ENCODE data around the gene ATP1B1.
"Not testable (repeated sequence)": the region's sequence is repeated elsewhere in the genome, so short reads cannot be mapped to it uniquely, and the experiment has no call there.

The ATP1B1 gene

DNA sequence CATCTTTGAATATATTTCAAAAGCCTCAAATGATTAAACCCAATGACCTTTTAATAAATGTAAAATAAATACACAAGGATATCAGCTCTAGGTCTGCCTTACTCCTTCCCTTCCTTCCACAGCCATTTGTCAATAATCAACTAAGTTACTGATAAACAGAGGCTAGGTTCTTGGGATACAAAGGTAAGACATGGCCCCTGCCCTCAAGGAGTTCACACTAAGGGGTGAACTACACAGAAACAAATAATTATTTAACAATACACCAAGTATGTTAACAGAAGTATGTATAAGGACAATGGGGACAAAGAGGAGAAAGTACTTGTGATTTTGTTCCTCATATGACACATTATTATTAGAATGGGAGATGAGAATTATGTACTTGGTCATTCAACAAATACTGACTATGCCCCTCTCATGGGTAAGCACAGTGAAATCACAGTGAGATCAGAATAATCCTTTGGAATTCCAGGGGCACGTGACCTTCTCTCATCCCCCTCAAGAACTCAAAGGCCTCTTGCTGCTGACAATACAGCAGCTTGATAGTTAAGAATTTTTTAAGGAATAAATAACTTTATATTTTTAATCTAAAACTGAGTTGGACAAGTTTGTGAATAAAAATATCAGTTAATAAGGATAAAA is 40.2 kb downstream of the ATP1B1 start:
- no peak for DNase-seq

DNA sequence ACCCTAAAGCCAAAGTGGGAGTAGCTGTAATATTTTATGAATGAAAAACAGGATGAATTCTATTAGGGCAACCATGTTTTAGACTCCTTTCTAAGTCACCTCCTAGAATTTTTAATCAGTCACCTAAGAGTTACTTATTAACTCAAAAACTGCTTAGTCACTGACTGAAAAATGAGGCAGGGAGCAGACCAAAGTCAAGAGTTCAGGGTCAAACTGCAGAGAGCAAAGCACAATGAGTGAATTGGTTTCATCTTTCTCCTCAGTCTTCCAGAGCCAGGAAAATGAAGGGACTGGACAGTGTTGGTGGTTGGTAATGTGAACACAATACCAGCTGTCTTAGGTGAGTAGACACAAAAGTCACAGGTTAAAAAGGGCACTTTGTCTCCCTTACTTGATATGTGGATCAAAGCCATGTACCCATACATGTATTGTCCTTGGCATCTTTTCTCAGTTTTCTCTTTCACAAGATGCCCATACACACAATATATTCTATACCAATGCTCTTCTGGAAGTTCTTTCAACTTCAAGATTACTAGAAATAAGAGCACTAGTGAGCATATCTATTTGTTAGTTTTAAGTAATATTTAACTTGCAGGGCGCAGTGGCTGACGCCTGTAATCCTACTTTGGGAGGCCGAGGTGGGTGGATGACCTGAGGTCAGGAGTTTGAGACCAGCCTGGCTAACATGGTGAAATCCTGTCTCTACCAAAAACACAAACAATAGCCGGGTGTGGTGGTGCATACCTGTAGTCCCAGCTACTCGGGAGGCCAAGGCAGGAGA is 42.2 kb downstream of the ATP1B1 start:
- no peak for DNase-seq

DNA sequence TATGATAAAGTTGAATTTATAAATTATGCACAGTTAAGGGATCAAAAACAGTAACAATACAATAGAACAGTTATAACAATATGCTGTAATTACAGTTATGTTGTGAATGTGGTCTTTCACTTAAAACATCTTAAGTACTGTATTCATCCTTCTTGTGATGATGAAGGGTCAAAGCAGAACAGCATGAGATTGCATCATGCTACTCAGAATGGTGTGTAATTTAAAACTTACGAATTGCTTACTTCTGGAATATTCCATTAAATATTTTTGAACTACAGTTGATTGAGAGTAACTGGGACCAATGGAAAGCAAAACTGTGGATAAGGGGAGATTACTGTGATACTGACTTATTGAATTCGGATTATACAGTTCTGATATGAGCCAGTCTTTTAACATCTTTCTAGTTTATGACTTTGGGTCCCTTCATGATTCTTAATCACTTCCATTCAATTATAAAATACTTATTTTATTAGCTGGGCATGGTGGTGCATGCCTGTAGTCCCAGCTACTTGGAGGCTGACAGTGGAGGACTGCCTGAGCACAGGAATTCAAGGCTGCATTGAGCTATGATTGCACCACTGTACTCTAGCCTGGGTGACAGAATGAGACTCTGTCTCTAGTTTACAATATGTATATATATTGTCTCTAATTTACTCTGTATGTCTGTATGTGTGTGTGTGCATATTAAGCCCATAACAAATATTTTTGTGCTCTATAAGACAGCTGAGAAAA is 43.2 kb downstream of the ATP1B1 start:
- no peak for DNase-seq

DNA sequence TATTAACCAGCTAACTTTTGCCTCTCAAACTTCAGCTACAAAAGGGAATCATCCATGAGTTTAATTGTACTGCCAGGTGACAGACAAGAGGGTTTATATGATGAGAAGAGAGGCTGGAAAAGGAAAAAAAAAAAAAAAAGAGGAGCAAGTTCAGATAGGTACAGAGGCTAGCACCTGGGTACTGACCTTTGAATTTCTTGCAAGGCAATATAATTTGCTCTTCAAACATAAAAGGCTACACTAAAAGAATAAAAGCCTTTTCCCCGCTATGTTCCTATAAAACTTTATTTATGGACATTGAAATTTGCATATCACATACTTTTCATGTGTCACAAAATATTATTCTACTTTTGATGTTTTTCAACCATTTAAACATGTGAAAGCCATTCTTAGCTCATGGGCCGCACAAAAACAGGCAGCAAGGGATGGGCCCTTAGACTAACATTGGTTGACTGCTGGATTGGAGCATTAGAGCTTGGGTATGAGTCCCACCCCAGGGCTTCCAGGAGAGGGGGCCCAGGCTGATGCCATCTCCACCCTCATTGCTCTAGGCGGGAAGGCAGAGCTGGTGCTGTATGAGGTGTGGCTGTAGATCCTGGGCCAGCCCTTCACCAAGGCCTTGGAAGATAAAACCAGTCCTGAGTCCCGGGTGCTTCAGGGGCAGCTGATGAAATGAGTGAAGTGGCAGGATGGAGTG is 44.3 kb downstream of the ATP1B1 start:
- DNase-seq: no peak

DNA sequence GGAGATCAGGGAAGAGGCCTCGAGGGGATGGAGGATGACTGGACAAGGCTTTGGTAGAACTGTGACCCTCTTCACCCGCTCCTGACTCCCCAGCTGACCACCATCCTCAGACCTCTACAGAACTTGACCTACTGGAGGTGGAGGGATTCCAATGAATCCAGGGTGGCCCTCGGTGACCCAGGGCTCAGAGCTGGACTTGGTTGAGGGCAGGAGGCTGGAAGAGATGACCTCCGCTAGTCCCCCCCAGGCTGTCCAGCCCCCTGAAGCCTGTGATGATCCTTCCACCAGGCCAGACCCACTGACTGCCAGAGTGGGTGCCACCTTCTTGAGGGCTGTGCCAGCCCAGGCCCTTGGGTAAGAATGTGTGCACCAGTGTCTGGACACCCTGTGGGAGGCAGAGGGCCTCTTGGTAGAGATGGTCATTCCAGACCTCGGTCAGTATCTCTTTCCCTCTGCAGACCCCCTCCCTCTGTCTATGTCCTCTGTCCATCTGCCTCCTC is 44.9 kb downstream of the ATP1B1 start:
- DNase-seq: no peak

DNA sequence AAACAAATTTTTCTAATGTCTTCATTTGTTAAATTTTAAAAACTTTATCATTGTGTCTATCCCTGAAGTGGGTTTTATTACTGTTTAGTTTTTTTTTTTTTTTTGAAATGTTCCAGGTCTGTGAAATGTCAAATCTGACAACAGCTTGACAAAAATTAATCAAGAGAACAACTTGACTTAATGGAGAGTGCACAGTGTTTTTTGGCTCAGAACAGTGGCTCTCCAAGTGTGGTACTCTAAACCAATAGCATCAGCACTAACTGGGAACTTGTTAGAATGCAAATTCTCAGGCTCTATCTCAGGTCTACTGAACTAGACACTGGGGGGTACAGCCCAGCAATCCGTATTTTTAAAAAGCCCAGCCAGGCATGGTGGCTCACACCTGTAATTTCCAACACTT is 49.2 kb downstream of the ATP1B1 start:
- no peak for DNase-seq

DNA sequence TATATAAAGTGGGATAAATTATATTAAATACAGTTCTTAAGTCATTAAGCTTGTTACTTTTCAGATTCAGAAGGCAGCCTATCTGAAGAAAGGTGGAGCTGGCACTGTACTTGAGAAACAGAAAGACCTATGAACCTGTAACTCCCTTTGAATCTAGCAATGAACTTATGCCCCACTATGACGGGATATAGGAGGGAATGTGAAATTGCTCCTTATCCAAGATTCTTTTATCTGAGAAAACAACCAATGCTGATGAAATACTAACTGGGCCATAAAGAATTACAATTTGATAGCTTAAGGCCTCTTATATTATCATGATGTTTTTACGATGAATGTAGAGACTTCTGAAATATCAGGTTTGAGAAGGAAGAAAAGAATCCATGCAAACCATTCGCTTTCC is 50.1 kb downstream of the ATP1B1 start:
- no peak for DNase-seq

DNA sequence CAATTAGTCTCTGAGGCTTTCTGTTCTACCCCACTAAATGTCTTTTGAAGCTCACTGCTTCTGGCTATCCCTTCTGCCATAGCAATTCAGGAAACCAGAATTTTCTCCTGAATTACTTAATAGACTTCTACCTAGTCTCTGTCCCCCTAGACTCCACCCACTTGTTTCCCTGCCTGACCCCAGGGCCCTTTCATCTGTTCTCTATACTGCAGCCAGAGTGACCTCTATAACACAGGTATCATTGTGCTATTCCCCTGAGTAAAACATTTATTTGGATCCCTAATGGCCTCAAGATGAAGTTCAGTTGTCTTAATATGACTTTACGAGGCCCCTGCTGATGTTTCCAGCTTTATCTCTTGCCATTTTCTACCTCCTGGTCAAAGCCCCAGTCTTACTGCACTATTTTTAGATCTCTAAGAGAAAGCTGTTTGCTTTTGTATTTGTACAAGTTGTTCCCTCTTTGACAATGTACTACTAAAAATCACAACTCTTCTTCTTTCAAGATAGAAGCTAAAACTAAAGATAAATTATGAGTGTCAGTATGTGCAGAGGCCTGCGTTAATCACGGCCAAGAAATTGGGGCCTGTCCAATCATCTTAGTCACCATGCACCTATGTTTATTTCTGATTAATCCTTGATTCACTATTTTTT is 54.5 kb downstream of the ATP1B1 start:
- DNase-seq: no peak

DNA sequence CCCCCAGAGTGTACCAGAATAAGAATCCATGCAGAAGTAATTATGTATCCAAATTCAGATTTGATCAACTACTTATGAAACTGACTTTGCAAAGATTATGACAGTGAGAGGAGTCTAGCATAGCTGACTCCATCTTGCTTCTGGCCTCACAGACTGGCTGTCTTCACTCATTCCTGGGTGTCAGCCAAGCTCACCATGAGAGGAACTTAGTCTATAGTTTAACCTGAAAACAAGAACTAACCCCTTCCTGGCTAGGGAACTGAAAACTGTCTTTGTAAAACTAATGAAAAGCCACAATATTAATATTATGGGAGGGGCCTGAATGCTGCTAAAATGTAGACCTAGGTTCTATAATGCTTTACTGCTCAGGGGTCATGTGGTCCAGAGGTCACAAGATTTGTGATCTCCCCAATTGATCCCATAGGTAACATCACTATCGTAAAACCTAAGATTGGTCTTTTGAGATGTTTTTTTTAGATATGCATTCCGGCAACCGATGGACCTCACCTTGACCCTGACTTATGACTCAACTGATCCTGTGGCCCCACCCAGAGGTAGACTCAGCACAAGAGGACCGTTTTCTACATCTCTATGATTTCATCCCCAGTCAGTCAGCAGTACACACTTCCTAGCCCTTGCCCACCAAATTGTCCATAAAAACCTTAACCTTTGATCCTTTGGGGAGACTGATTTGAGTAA is 55.2 kb downstream of the ATP1B1 start:
- DNase-seq: no peak

DNA sequence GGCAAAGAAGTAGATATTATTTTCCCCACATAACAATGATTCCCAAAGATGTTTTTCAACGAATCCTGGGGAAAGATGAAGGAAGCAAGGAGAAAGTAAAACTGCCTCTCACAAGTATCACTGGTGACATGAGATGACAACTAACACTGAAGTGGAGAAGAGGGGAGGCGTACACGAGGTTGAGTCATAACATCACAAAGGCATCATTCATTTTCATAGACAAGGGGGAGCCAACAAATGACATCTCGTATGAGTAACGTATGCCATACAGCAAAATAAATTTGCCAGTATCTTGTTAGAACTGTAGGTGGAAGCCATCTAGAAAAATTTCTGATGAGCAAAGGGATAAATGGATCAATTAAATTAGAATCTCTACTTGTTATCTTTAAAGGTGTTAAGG is 56.6 kb downstream of the ATP1B1 start:
- no peak for DNase-seq

DNA sequence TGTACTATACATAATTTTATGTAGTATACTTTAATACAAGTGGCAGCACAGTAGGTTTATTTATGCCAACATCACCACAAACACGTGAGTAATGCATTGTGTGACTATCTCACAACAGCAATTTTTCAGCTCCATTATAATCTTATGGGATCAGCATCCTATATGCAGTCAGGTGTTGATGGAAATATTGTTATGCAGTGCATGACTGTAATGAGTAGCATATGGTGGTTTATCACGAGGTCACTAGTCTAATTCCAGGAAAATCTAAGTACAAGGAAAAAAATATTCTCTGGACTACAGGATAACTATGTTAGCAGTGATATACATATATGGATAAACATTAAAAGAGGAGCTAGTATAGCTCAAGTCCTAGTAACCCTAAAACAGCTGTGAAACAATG is 69.0 kb downstream of the ATP1B1 start:
- DNase-seq: no peak

DNA sequence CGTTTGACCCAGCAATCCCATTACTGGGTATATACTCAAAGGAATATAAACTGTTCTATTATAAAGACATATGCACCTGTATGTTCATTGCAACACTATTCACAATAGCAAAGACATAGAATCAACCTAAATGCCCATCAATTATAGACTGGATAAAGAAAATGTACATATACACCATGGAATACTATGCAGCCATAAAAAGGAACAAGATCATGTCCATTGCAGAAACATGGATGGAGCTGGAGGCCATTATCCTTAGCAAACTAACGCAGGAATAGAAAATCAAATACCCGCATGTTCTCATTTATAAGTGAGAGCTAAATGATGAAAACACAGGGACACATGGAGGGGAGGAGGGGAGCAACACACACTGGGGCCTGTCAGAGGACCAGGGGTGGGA is 72.9 kb downstream of the ATP1B1 start:
- not testable (repeated sequence) for DNase-seq

DNA sequence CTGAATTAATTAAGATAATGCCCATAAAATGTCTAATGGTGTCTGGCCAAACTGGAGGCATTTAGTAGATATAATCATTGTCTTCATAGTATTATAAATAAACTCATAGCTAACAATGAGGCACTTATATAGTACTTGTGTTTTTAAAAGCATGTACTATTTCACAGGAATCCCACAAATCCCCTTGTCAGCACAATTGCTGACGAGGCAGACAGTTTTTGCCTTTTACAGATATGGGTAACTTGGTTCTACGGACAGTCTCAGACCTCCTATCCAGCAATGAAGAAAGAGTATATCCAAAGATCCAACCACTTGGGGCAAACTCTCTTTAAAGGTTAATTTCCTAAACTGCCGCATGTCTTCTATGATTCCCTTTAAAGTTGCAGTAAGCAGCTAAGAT is 73.7 kb downstream of the ATP1B1 start:
- no peak for DNase-seq

Data from NCI-H1930 (cell line).